Breast epithelium (tissue), 4 donors: ENCODE data around the gene ADAMTSL5. TPM values are rescaled to one million over a fixed set of nuclear protein-coding genes. Genes with fewer than 3 reads are reported as not detected.

ENCODE experiments used
- DNase-seq, 2 donors: peaks; one replicate each; pipeline ENCODE4 v3.0.0-alpha.2; 2019; ENCODE audit warnings: low spot score in 2 of 2
- H3K27ac ChIP-seq, 2 donors: fragments of 200-600 bp; sonication (generic) in 1 of 2; one replicate each; pipeline ENCODE4 v1.5.1; 2016 to 2019; ENCODE audit warnings: mild to moderate bottlenecking in 1 of 2
- H3K27me3 ChIP-seq, 2 donors: fragments of 200-600 bp; sonication (generic) in 1 of 2; one replicate each; pipeline versions ENCODE4 v1.5.1 to v1.6.0; 2017 to 2019; ENCODE audit warnings: control low read depth in 1 of 2, mild to moderate bottlenecking in 1 of 2
- H3K36me3 ChIP-seq: fragments of 200-600 bp; one replicate; pipeline ENCODE4 v1.5.1; 2019
- H3K4me1 ChIP-seq, 2 donors: fragments of 200-600 bp; sonication (generic); one replicate each; pipeline ENCODE4 v1.5.1; 2016 to 2019; ENCODE audit warnings: control low read depth in 1 of 2
- H3K4me3 ChIP-seq, 3 donors: fragments of 200-600 bp; sonication (generic); 1 replicate in 2 of 3; 2 replicates in 1 of 3; pipeline ENCODE4 v1.5.1; 2016 to 2019; ENCODE audit warnings: mild to moderate bottlenecking in 3 of 3, moderate library complexity in 2 of 3
- H3K9me3 ChIP-seq, 2 donors: fragments of 200-600 bp; sonication (generic) in 1 of 2; one replicate each; pipeline ENCODE4 v1.5.1; 2016 to 2019; ENCODE audit warnings: control low read depth in 1 of 2
- POLR2A ChIP-seq: fragments of 450-650 bp; IDR thresholded peaks from one replicate; pipeline ENCODE4 v1.6.1; 2016; ENCODE audit warnings: antibody characterized with exemption, mild to moderate bottlenecking, moderate library complexity
- POLR2AphosphoS5 ChIP-seq, 3 donors: sonication (generic); formaldehyde crosslinking; IDR thresholded peaks; one replicate each; pipeline ENCODE4 v1.6.1; 2017; ENCODE audit warnings: antibody characterized with exemption in 3 of 3
- intact Hi-C: fragments of 100-400 bp; cut with DNase I; formaldehyde crosslinking; loops from one replicate; pipeline ENCODE4 v1.15.1; 2023; ENCODE audit warnings: low total_unique reads
- total RNA-seq, 3 donors: library from RNA; depleted of rRNA; stranded (reverse); fragments of >200 nt; gene quantifications; one replicate each; pipeline ENCODE4 v1.1.0, GENCODE V29; 2016
- TF ChIP-seq, protein P1 (sequence below), 3 donors: fragments of 450-650 bp; IDR thresholded peaks; one replicate each; pipeline ENCODE4 v1.5.1; 2016 to 2017; ENCODE audit warnings: antibody characterized with exemption in 3 of 3, mild to moderate bottlenecking in 3 of 3, moderate library complexity in 3 of 3

ADAMTSL5 gene
- total RNA-seq, 3 donors from 2014 or later, result 1.3 to 3.5 (median 2.1) TPM

DNA sequence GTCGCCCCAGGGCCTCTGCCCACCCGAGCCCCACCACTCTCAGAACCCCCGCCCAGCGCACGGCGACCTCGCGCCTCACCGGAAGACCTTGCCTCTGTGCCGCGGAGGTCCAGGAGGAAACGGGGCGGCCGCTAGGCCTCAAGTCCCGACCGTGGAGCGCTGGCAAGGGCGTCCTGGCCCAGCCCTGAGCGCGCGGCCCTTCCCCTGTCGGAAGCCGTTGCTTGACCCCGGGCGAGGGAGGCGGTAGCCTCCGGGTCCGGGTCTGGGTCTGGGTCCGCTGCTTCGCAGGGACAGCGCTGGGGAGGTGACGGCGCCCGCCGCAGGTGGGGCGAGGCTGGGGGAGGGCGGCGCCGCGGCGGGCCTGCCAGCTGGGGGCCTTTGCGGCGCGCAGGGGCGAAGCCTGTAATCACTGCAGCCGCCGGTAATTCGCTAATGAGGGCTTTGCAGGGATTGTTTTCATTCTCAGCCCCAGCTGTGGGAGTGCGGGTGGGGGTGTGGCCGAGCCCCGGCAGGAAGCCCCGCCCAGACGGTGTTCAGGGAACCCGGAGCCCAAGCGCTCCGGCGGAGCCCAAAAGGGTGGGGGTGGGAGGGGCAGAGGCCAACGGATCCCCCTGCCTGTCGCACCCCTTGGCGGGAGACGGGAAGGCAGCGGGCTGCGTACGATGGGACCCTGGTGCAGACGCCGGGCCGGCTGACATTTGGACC lies 42.4 kb downstream of the ADAMTSL5 start:
- DNase-seq, result peak in 1 of 2 donors; percentile 43
- intact Hi-C loops, result no loop called here
- no peak for TF ChIP-seq POLR2AphosphoS5 (IDR thresholded peaks at IDR 0.05)
- no peak for TF ChIP-seq POLR2A
- TF ChIP-seq, protein P1, sequence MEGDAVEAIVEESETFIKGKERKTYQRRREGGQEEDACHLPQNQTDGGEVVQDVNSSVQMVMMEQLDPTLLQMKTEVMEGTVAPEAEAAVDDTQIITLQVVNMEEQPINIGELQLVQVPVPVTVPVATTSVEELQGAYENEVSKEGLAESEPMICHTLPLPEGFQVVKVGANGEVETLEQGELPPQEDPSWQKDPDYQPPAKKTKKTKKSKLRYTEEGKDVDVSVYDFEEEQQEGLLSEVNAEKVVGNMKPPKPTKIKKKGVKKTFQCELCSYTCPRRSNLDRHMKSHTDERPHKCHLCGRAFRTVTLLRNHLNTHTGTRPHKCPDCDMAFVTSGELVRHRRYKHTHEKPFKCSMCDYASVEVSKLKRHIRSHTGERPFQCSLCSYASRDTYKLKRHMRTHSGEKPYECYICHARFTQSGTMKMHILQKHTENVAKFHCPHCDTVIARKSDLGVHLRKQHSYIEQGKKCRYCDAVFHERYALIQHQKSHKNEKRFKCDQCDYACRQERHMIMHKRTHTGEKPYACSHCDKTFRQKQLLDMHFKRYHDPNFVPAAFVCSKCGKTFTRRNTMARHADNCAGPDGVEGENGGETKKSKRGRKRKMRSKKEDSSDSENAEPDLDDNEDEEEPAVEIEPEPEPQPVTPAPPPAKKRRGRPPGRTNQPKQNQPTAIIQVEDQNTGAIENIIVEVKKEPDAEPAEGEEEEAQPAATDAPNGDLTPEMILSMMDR (IDR thresholded peaks at IDR 0.05), result no peak
- Histone ChIP-seq H3K27me3 (peaks cover 28 to 69% of the 10 kb centered on the region in 2 donors), H3K9me3 (no peaks in the 10 kb centered on the region), H3K4me1 (peaks cover 34 to 38% of the 10 kb centered on the region in 2 donors), H3K27ac (no peak overlapping the region), H3K4me3 (peak overlapping the region; percentile 29 to 69 (median 49)), H3K36me3 (no peaks in the 10 kb centered on the region)

DNA sequence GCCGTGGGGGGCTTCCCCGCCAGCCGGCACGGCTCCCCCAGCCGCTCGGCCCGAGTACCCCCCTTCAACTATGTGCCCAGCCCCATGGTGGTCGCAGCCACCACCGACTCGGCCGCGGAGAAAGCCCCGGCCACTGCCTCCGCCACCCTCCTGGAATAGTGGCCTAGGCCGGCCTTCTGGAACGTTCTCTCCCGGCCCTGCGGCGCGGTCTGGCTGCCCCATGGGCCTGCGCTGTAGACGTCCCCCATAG lies 42.8 kb downstream of the ADAMTSL5 start:
- peak overlapping the region; percentile 29 to 69 (median 49) for H3K4me3 ChIP-seq
- TF ChIP-seq POLR2AphosphoS5 (IDR thresholded peaks at IDR 0.05), result no peak
- no peak for TF ChIP-seq POLR2A
- TF ChIP-seq, protein P1 (IDR thresholded peaks at IDR 0.05), result no peak
- no peak overlapping the region for H3K27ac ChIP-seq

DNA sequence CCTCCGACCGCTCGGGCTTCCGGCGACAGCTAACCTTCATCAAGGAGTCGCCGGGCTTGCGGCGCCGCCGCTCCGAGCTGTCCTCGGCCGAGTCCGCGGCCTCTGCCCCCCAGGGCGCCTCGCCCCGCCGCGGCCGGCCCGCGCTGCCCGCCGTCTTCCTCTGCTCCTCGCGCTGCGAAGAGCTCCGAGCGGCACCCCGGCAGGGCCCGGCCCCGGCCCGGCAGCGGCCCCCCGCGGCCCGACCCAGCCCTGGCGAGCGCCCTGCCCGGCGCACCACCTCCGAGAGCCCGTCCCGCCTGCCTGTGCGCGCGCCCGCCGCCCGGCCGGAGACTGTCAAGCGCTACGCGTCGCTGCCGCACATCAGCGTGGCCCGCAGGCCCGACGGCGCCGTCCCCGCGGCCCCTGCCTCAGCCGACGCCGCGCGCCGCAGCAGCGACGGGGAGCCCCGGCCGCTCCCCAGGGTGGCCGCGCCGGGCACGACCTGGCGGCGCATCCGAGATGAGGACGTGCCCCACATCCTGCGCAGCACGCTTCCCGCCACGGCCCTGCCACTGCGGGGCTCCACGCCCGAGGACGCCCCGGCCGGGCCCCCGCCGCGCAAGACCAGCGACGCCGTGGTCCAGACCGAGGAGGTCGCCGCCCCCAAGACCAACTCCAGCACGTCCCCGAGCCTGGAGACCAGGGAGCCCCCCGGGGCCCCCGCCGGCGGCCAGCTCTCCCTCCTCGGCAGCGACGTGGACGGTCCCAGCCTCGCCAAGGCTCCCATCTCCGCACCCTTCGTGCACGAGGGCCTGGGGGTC lies 43.4 kb downstream of the ADAMTSL5 start:
- no peak overlapping the region for H3K27ac ChIP-seq
- peak overlapping the region; percentile 29 to 69 (median 49) for H3K4me3 ChIP-seq
- H3K9me3 ChIP-seq, result no peaks in the 10 kb centered on the region
- H3K4me1 ChIP-seq, result peaks cover 34 to 38% of the 10 kb centered on the region in 2 donors
- TF ChIP-seq, protein P1 (IDR thresholded peaks at IDR 0.05), result no peak
- TF ChIP-seq POLR2A (no peak), POLR2AphosphoS5 (IDR thresholded peaks at IDR 0.05) (no peak)
- intact Hi-C loops, result no loop called here
- H3K36me3 ChIP-seq, result no peaks in the 10 kb centered on the region
- DNase-seq, result no peak
- peaks cover 28 to 69% of the 10 kb centered on the region in 2 donors for H3K27me3 ChIP-seq

More for the DNA sequence above, 42.8 kb downstream of the ADAMTSL5 start:
- H3K36me3 ChIP-seq, result no peaks in the 10 kb centered on the region
- intact Hi-C loops, result no loop called here
- H3K9me3 ChIP-seq, result no peaks in the 10 kb centered on the region
- peaks cover 34 to 38% of the 10 kb centered on the region in 2 donors for H3K4me1 ChIP-seq
- H3K27me3 ChIP-seq, result peaks cover 28 to 69% of the 10 kb centered on the region in 2 donors
- no peak for DNase-seq

DNA sequence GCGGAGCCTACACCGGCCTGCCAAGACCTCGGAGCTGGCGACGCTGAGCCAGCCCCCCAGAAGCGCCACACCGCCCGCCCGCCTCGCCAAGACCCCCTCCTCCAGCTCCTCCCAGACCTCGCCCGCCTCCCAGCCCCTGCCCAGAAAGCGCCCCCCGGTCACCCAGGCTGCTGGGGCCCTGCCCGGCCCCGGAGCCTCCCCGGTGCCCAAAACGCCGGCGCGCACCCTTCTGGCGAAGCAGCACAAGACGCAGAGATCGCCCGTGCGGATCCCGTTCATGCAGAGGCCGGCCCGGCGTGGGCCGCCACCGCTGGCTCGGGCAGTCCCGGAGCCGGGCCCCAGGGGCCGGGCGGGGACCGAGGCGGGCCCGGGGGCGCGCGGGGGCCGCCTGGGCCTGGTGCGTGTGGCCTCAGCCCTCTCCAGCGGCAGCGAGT lies 44.0 kb downstream of the ADAMTSL5 start:
- H3K4me1 ChIP-seq, result peaks cover 34 to 38% of the 10 kb centered on the region in 2 donors
- no peaks in the 10 kb centered on the region for H3K36me3 ChIP-seq
- intact Hi-C loops, result no loop called here
- no peak for DNase-seq
- peaks cover 28 to 69% of the 10 kb centered on the region in 2 donors for H3K27me3 ChIP-seq
- H3K27ac ChIP-seq, result no peak overlapping the region
- no peaks in the 10 kb centered on the region for H3K9me3 ChIP-seq
- no peak for TF ChIP-seq POLR2A
- TF ChIP-seq, protein P1 (IDR thresholded peaks at IDR 0.05), result no peak
- TF ChIP-seq POLR2AphosphoS5 (IDR thresholded peaks at IDR 0.05), result no peak
- H3K4me3 ChIP-seq, result peak overlapping the region in 2 of 3 donors; percentile 49 to 69
